HUES48 (cell line): ENCODE results near the gene GRAMD4.

Source experiments
- H3K27ac ChIP-seq: one replicate; pipeline ENCODE4 v1.7.0; 2013; ENCODE audit warnings: low read depth, low read length, inconsistent platforms
- H3K27me3 ChIP-seq: 2 replicates; pipeline ENCODE4 v1.6.1; 2013; ENCODE audit warnings: mild to moderate bottlenecking, low read length; ENCODE audit not compliant: control insufficient read depth, insufficient read depth
- H3K36me3 ChIP-seq: 2 replicates; pipeline ENCODE4 v1.6.1; 2013; ENCODE audit warnings: low read length; ENCODE audit not compliant: control insufficient read depth, insufficient read depth
- H3K4me1 ChIP-seq: 2 replicates; pipeline ENCODE4 v1.6.1; 2013; ENCODE audit warnings: mild to moderate bottlenecking, low read length; ENCODE audit not compliant: control insufficient read depth, insufficient read depth
- H3K4me3 ChIP-seq: 2 replicates; pipeline ENCODE4 v1.5.1; 2013; ENCODE audit warnings: mild to moderate bottlenecking, low read depth, low read length
- H3K9ac ChIP-seq: 2 replicates; pipeline ENCODE4 v1.6.1; 2013; ENCODE audit warnings: mild to moderate bottlenecking, low read depth, low read length, moderate library complexity
- H3K9me3 ChIP-seq: 2 replicates; pipeline ENCODE4 v1.6.1; 2013; ENCODE audit warnings: low read length; ENCODE audit not compliant: control insufficient read depth, insufficient read depth

The GRAMD4 gene

GRCh38 chr22:46691571-46691970, 71.4 kb downstream of the GRAMD4 start:
- Histone ChIP-seq H3K9ac (no peak overlapping the region), H3K27ac (no peak overlapping the region), H3K27me3 (no peaks in the 10 kb centered on the region), H3K4me3 (no peak overlapping the region), H3K36me3 (peaks cover 88% of the 10 kb centered on the region), H3K9me3 (no peaks in the 10 kb centered on the region), H3K4me1 (no peaks in the 10 kb centered on the region)

DNA sequence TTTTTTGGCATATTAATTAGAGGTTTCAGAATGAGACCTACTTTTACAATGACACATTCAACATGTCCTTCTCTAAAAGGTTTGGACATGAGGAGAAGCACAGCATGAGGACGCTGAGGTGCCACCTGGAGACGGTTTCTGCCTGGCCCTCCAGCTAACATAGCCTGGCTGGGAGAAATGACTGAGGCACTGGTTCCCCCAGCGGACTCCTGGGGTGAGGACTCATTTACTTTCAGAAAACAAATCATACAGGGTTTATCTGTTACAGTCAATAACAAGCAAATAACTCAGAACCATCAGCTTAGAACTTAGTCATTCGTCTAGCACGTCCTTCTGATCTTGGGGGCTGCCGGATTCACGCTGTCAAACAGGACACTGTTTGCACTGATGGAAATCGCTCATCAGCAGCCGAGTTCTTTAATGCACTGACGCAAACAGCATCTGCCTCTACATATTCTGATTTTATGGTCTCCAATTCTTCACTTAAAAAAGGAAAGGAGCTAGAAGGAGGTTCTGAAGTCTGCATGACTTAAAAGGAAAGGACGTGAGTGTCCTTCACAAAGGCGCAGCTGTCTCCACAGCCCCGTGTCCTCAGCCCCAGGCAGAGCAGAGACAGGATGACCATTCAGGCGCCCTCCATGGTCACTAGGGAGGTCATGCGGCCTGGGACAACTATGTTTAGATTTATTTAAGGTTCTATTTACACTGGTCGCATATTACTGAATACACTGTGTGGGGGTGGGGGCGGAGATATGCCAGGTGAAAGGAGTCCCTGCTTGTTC, 73.6 kb downstream of the GRAMD4 start:
- H3K27me3 ChIP-seq: no peaks in the 10 kb centered on the region
- H3K4me3 ChIP-seq: no peak overlapping the region
- H3K36me3 ChIP-seq: peaks cover 85% of the 10 kb centered on the region
- no peaks in the 10 kb centered on the region for H3K9me3 ChIP-seq
- H3K27ac ChIP-seq: no peak overlapping the region
- H3K4me1 ChIP-seq: no peaks in the 10 kb centered on the region
- H3K9ac ChIP-seq: no peak overlapping the region

GRCh38 chr22:46694416-46695170, 74.4 kb downstream of the GRAMD4 start:
- H3K4me3 ChIP-seq: no peak overlapping the region
- H3K27me3 ChIP-seq: no peaks in the 10 kb centered on the region
- H3K9ac ChIP-seq: no peak overlapping the region
- H3K36me3 ChIP-seq: peaks cover 87% of the 10 kb centered on the region
- no peaks in the 10 kb centered on the region for H3K4me1 ChIP-seq
- no peaks in the 10 kb centered on the region for H3K9me3 ChIP-seq
- no peak overlapping the region for H3K27ac ChIP-seq

GRCh38 chr22:46695346-46696228, 75.4 kb downstream of the GRAMD4 start:
- H3K9ac ChIP-seq: no peak overlapping the region
- no peaks in the 10 kb centered on the region for H3K9me3 ChIP-seq
- H3K36me3 ChIP-seq: peaks cover 84% of the 10 kb centered on the region
- H3K4me1 ChIP-seq: no peaks in the 10 kb centered on the region
- no peaks in the 10 kb centered on the region for H3K27me3 ChIP-seq
- H3K4me3 ChIP-seq: no peak overlapping the region
- no peak overlapping the region for H3K27ac ChIP-seq

GRCh38 chr22:46696229-46696518, 76.0 kb downstream of the GRAMD4 start:
- H3K36me3 ChIP-seq: peaks cover 85% of the 10 kb centered on the region
- no peaks in the 10 kb centered on the region for H3K27me3 ChIP-seq
- no peak overlapping the region for H3K4me3 ChIP-seq

DNA sequence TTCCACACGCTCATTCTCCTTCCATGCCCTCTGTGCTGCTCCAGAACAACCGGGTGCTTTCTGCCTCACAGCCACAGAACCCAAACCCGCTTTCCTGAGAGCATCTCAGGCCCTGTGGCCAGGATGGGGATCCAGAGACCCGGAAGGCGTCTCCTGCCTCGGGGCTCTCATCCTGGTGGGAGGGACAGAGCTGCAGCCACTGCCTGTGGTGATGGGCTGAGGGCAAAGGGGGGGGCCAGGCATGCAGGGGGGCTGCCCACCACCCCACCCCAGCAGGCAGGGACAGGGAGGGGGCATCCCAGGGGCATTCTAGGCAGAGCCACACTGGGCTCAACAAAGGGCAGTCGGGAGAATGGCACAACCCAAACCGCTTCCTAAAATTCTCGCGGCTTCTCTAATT, 76.4 kb downstream of the GRAMD4 start:
- Histone ChIP-seq H3K36me3 (peaks cover 85% of the 10 kb centered on the region), H3K27ac (no peak overlapping the region), H3K4me3 (no peak overlapping the region), H3K9ac (no peak overlapping the region), H3K4me1 (no peaks in the 10 kb centered on the region), H3K9me3 (no peaks in the 10 kb centered on the region), H3K27me3 (no peaks in the 10 kb centered on the region)

More at GRCh38 chr22:46696229-46696518, 76.0 kb downstream of the GRAMD4 start:
- no peaks in the 10 kb centered on the region for H3K4me1 ChIP-seq
- no peak overlapping the region for H3K9ac ChIP-seq
- no peaks in the 10 kb centered on the region for H3K9me3 ChIP-seq
- no peak overlapping the region for H3K27ac ChIP-seq

DNA sequence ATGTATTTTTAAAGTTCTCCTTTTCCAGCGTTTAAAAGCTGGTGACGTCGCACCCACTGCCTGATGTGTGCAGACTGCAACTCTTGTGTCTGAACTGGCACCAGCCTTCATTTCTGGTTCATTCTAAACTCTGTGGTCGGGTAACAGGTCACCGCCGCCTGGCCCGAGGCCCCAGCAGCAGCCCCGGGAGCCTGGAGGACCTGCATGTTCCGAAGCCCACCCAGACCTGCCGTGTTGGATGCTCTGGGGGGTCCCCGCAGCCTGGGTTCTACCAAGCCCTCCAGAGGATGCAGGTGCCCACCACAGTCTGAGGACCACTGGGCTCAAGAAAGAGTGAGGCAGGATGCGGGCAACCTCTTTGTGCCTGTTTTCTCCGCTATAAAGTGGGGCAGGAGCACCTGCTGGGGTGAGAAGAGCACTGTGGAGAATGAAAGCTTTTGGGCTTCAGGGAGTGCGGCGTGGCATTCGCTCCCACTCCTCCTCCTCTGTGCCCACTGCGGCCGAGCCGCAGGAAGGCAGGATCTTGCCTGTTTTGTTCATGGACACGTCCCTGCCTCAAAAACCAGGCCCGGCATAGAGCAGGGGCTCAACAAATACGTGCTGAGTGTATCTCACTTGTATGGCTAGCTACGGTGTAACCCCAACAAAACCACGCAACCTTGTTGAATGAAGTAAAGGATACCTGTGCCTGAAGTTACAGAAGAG, 77.8 kb downstream of the GRAMD4 start:
- no peak overlapping the region for H3K27ac ChIP-seq
- H3K9ac ChIP-seq: no peak overlapping the region
- no peaks in the 10 kb centered on the region for H3K4me1 ChIP-seq
- H3K9me3 ChIP-seq: no peaks in the 10 kb centered on the region
- H3K4me3 ChIP-seq: no peak overlapping the region
- H3K36me3 ChIP-seq: peaks cover 80% of the 10 kb centered on the region
- no peaks in the 10 kb centered on the region for H3K27me3 ChIP-seq

GRCh38 chr22:46699091-46699490, 78.9 kb downstream of the GRAMD4 start:
- Histone ChIP-seq H3K36me3 (peaks cover 76% of the 10 kb centered on the region), H3K27me3 (no peaks in the 10 kb centered on the region), H3K4me1 (no peaks in the 10 kb centered on the region), H3K9me3 (no peaks in the 10 kb centered on the region), H3K4me3 (no peak overlapping the region), H3K27ac (no peak overlapping the region), H3K9ac (no peak overlapping the region)

- H3K27me3 ChIP-seq: no peaks in the 10 kb centered on the region
- no peaks in the 10 kb centered on the region for H3K9me3 ChIP-seq
- H3K36me3 ChIP-seq: peaks cover 73% of the 10 kb centered on the region
- no peak overlapping the region for H3K27ac ChIP-seq
- no peaks in the 10 kb centered on the region for H3K4me1 ChIP-seq
- H3K4me3 ChIP-seq: no peak overlapping the region
- no peak overlapping the region for H3K9ac ChIP-seq
Observed at GRCh38 chr22:46701262-46701661, 81.1 kb downstream of the GRAMD4 start.

DNA sequence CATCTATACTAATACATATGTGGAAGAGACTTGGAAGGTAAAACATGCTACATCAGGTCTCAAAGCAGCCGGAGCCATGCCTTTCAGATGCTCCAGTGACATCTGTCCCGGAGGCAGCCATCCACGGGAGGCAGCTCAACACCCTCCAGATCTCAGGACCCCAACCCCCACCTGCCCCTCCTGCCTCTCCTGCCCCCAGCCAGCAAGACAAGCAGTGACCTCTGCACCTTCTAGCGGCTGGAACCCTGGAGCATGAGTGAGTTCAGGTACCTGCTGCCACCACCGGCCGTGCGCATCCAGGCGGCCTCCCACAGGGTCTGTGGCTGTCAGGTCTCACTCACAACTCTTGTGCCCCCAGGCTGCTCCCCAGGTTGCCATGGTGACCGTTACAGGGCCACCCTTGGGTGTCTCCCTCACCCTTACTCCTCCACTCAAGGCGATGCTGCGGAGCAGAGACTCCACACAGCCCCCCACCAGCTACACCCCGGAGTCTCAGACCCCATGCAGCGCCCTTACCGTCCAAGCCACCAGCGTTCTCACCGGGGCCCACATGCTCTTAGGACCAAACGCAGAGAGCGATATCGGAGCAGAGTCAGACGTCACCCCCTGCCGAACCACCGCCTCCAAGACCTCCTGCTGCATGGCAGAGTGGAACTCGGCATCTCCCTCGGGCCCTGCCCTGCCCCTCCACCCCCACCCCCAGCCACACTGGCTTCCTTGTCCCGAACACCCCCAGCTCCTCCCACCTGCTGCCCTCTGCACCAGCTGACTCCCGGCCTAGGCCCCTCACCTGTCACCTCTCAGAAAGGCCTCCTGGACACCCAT, 83.2 kb downstream of the GRAMD4 start:
- Histone ChIP-seq H3K9ac (no peak overlapping the region), H3K4me3 (no peak overlapping the region), H3K36me3 (peaks cover 77% of the 10 kb centered on the region), H3K27me3 (no peaks in the 10 kb centered on the region), H3K4me1 (no peaks in the 10 kb centered on the region), H3K27ac (no peak overlapping the region), H3K9me3 (no peaks in the 10 kb centered on the region)
